Measurements from ENCODE around the gene VSIG10.

GRCh38 chr12:118055144-118055557 is 48.7 kb downstream of the VSIG10 start:
- TF ChIP-seq ESRRG (CRISPR knock-in tag; IDR thresholded peaks at IDR 0.05) (no peak), TCF4 (CRISPR knock-in tag; IDR thresholded peaks at IDR 0.05; ENCODE audit: borderline replicate concordance) (no peak), ZNF70 (CRISPR knock-in tag; IDR thresholded peaks at IDR 0.05) (no peak), TSHZ2 (CRISPR knock-in tag; IDR thresholded peaks at IDR 0.05) (no peak), ZNF565 (CRISPR knock-in tag; conservative IDR thresholded peaks at IDR 0.05; ENCODE audit: low read depth) (no peak), ZNF8 (CRISPR knock-in tag; IDR thresholded peaks at IDR 0.05) (no peak), PATZ1 (CRISPR knock-in tag; IDR thresholded peaks at IDR 0.05; ENCODE audit: borderline replicate concordance) (no peak), ZFP30 (CRISPR knock-in tag; IDR thresholded peaks at IDR 0.05) (no peak), ZFP3 (CRISPR knock-in tag; IDR thresholded peaks at IDR 0.05) (no peak), RARB (CRISPR knock-in tag; IDR thresholded peaks at IDR 0.05) (no peak), ZC3H10 (CRISPR knock-in tag; IDR thresholded peaks at IDR 0.05) (no peak), PPARA (CRISPR knock-in tag; IDR thresholded peaks at IDR 0.05; ENCODE audit: borderline replicate concordance) (no peak), TOX (CRISPR knock-in tag; IDR thresholded peaks at IDR 0.05; ENCODE audit: borderline replicate concordance) (no peak), CREB5 (CRISPR knock-in tag; IDR thresholded peaks at IDR 0.05; ENCODE audit: low read depth) (no peak)
